ENCODE results near the gene TMEM178A.
"Not testable (repeated sequence)": the region's sequence is repeated elsewhere in the genome, so short reads cannot be mapped to it uniquely, and the experiment has no call there.

TMEM178A gene

DNA sequence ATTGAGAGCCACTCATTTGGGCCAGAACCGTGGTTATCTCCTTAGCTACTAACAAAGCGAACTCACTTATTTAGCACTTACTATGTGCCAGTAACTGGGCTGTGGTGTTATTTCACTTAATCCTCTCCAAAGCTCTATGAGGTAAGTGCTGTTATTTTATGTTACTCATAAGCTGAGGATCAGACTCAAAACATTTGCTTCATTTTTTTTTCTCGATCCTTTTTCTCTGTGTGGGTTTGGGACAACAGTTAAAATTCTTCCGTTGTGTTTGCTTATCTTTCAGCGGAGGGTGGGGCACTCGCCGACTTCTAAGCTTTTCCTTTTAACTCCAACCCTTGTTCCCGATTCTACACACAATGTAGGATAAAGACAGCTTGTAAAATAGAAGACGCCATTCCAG is 52.8 kb downstream of the TMEM178A start:
- no peak for DNase-seq

DNA sequence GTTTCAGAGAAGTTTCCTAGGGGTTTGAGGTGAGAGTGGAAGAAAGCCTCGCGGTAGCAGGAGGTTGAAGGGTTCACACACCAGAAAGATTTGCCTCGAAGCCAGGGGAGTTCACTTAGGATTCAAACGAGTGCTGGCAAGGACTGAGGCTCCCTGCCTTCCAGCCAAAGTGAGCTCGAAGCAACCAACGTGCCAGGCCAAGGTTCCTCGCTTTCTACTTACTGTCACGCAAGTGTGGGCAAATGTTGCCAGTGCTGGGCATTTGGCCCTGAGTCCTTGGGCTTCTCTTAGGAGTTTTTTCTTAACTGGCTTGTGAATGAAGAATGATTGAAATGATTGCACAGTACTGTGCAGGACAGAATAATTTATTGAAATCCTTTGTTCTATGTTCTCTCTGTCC is 53.6 kb downstream of the TMEM178A start:
- DNase-seq, result no peak

DNA sequence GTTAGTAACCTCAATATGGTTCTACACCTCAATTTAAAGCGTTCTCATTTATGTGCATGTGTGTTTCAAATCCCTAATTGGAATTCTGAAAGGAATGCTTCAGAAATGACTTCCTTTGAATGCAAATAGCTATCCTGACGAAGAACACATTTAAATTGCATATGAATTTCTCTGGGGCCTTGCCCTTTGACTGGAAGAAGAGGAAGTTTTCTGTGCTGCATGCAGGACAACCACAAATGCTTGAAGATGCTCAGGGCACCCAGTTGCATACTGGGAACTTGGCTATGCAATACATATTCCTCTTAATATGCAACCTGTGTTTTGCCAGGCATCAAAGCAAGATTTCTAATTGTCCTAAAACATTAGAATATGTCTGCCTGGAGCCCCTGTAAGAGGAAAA is 55.3 kb downstream of the TMEM178A start:
- no peak for DNase-seq

DNA sequence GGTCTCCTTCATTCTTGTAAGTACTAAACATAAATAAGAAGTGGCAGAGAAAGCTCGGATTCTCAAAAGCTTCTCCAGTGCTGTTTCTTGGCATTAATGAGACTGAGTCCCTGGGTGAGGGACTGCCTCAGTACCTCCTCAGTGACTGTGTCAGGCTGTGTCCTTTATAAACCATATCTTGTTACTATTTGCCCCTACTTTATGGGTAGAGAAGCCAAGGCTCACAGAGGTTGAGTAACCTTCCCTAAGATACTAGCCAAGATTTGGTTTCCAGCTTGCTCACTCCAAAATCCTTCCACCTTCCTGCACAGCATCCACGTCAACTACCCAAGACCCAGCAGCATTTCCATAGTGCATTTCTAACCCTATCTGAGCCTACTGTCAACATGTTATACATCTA is 57.8 kb downstream of the TMEM178A start:
- no peak for DNase-seq

DNA sequence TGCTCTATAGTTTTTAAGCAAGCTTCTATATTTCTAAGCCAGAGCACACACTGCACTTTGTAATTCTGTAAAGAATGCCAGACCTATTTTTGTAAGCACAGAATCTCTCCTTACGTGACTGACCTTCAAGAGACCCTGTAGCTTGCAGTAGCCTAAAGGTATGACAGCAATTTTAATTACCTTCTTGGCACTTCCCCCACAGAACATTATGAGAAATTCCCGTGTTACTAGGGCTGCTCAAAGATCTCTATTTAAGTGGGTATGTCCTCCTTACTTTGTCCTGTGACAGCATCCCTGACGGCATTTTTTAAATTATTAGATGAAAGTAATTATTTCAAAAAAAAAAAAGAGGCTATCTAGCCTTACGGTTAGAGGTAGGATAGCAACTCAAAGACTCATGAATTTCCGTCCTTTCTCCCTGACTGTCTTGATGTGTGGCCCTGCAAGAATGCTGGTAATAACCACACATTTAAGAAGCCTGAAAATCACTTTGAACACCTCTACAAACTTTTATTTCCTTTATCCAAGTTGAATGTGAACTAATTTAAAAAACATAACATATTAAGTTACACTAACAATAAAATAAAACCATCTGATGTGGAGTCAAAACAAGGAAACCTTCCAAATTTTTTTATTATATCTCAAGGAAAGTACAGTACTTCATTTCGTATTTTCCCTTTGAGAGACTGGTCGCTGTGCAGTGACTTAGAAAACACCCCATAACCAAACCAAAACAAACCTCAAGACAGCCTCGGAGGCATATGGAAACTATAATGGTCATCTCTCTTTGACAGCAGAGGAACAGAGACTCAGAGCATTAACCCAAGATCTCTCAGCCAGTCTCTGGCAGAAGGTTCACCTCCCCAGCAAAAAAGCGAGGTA is 58.5 kb downstream of the TMEM178A start:
- DNase-seq, result no peak

DNA sequence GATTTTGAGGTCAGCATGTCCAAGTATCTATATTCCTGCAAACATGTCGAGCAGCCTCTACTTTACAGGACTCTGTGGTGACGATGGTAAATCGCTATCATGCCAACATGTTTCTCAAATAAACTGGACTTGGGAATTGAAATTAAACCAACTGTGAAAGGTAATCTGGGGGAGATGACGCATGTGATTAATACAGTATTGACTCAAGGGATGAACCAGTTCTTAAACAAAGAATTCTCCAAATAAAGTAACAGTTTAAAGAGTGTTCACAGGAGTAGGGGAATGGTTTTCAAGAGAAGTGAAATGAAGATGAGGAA is 59.1 kb downstream of the TMEM178A start:
- no peak for DNase-seq

DNA sequence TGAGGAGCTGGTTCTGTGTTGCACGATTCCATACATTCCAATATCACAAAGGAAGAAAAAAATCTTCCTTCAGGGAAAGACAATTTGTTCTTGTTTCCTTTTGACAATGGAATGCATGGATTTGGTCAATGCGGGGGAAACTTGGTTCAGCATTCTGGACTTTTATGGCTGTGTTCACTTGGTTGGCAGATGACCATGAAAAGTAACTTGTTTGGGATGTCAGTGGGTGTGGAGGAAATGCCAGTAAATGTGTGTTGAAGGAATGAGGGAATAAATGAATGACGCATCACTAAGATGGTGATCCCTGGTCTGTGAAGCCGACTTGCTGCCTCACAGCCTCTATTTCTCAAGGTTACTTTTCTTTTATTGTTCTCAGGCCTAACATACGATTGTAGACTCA is 59.7 kb downstream of the TMEM178A start:
- no peak for DNase-seq

DNA sequence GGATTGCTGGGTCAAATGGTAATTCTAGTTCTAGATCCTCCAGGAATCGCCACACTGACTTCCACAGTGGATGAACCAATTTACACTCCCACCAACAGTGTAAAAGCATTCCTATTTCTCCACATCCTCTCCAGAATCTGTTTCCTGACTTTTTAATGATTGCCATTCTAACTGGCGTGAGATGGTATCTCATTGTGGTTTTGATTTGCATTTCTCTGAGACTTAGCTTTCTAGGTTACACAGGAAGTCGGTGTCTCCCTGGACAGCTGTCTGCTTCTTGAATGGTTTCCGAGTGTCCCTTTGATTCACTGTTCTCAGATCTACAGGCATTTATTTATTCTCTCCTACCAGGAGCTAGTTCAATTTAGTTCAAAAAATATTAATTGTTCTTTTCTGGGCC is 62.4 kb downstream of the TMEM178A start:
- not testable (repeated sequence) for DNase-seq

DNA sequence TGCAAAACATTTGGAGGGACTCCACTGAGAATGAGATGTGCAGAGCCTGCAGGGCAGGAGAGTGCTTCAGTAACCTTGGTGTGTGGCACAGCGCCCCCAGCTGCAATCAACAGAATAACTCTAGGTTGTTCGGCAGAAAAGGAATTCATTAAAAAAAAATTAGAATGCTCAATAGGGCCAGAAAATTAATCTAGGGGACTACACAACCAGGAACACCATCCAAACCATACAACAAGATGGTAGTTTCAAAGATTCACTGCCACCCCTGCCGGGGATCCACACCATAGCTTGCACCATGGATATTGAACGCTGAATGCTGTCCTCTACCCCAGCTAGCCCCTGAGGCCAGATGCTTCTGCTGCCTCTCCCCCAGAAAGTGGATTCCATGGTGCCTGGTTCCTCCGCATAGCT is 63.2 kb downstream of the TMEM178A start:
- DNase-seq, result peak; percentile 4

DNA sequence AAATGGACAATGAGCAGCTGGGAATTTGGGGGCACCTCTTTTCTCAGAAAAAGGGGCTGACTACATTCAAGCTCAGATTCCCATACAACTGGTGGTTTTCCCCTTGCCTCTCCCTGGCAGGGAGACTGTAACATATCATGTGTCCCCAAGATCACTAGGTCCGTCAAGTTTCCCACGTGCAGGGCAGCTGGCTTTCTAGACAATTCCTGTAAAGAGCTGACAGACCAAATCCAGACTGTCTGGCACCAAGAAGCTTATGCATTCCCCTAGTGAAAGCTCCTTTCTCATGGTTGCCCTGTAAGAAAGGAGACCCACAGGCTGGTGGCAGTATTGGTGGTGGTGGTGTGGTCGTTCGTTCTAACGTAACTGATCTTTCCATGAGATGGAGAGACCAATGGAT is 64.6 kb downstream of the TMEM178A start:
- no peak for DNase-seq

DNA sequence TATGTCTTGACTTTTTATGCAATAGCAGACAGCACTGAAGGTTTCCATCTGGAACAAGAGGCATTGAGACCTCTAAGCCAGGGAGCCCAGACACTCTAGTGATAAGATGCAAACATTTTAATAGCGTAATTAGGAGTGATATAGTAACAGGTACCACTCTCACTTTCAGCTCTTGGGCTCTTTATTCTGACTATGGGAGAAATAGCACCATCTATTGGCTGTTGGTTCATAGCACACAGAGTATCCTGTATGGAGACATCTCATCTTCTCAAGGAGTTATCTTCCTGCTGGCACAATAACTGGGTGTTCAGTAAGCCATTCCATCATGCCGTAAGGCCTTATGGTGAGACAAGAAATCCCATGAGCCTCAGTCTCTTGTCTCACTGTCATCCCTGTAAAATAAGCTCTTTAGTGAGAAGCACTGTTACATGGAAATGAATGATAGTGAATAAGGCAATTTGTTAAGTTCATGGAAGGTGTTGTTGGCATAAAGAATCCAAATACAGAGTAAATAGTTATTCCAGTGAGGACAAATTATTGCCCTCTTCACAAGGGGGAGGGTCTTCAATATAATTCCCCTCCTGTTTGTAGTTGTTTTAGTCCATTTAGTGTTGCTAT is 65.1 kb downstream of the TMEM178A start:
- DNase-seq, result peak; percentile 4

DNA sequence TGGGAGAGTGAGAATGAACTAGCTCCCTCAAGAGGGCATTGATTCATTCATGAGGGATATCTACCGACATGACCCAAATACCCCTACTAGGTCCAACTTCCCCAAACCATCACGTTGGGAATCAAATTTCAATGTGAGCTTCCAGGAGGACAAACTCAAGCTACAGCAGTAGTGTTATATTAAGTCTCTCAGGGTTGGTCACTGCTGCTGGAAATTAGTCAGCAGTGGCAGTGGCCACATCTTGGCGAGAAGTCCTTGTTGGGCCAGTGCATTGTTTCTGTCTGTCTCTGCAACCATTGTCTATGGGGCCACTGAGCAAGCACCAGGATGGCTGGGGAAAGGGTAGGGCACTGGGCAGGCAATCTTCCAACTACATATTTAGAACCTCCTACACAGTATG is 65.8 kb downstream of the TMEM178A start:
- no peak for DNase-seq

DNA sequence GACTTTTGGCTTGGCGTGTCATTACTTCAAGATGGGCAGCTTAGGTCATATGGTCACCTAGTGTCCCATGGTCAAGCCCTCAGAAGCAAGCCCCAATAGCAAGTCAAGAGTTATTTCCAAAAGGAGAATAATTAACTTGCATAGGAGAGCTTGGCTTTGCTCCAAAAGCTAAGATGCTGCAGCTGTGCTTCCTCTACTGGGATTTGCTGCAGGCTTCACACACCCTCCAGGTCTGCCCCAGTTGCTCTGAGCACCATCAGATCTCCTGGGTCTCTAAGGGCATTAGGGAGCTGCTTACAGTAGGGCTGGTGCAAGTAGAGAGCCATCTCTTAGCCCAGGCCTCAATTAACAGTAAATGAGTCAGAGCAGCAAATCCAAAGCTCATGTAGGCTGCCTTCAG is 66.8 kb downstream of the TMEM178A start:
- no peak for DNase-seq

DNA sequence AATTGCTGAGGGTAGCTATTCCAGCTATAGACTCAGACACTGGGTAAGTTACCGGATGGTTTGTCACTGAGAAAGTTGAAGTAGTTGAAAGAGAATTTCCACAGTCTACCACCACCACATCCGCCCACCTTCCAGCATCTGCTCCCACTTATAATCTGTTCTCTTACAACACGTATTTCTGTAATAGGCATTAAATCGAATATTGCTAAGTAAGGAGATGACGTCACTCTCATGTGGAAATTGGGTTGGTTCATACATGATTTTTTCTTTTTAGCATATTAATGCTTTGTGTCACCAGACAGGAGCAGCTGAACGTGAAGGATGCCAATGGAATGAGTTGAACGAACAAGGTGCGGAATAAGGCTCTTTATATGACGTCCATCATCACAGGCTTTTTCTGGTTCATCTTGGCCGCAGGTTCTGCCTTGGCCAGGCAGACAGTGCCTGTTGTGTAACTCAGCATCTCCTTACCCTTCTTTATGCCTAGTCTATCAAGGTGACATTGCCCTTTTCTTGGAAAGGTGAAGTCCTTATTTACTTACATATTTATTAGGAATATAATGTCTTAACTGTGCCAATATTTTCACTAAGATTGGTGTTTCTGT is 67.5 kb downstream of the TMEM178A start:
- DNase-seq, result no peak

DNA sequence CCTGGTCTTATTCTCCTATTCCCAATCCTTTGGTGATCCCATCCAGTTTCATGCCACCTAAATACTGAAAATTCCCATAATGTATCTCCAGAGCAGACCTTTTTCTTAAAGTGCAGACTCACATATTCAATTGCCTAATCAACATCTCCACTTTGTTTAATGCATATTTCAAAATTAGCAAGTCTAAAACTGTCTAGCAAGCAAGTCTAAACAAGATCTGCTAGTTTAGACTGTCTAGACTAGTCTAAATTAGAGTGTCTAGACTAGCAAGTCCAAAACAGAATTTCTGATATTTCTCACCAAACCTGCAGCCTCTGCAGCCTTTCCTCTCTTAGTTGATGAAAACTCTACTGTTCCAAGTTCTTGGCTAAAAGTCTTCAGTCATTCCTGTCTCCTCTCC is 68.7 kb downstream of the TMEM178A start:
- DNase-seq, result no peak

DNA sequence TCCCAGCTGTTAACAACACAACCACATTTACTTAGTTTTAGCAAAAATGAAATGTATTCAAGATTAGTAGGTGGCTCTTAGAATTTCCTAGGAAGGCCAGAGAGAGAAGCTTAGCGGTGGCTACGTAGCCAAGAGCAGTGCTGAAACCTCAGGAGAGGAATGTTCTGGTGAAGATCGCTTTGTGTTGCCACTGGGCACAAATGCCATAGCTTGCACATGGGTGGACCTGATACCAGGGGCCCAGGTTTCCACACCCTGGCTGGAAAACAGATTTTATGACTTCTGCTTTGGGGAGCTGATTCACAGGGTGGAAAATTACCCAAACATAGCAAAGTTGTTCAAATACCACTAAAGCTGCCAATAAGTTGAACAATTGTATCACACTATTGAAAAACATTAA is 69.9 kb downstream of the TMEM178A start:
- no peak for DNase-seq

DNA sequence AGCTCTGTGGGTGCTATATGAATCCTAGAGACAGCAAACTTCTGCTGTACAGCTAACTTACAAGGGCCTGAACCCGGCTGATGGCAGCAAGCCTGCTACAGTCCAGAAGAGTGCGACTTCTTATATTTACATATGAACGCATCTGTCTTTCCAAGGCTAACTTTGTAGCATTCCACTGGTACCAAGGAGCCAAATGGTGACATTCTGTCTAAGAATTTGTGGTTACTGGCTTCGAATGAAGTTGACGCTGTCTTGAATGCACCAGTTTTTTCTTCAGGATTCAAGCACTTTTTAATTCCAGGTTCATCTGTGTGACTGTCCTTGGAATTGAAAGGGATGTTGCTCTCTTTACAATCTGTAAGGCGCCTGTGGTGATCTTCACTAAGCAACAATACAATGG is 70.9 kb downstream of the TMEM178A start:
- no peak for DNase-seq

DNA sequence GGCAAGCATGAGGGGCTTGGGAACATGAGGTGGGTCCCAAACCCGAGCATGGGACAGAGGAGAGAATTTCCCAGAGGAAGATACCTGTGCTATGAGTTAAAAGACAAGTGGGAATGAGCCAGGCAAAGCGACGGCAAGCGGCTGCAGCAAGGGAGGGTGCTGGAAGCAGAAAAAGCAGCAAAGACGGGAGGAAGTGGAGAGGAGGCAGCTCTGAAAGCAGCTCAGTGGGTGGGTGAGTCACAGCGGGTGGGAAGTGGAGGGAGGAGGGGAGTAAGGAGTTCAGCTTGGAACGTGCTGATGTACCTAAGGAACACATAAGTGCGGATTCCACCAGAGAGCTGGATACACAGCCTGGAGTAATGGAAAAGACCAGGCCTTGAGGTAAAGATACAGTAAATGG is 71.9 kb downstream of the TMEM178A start:
- DNase-seq, result no peak

DNA sequence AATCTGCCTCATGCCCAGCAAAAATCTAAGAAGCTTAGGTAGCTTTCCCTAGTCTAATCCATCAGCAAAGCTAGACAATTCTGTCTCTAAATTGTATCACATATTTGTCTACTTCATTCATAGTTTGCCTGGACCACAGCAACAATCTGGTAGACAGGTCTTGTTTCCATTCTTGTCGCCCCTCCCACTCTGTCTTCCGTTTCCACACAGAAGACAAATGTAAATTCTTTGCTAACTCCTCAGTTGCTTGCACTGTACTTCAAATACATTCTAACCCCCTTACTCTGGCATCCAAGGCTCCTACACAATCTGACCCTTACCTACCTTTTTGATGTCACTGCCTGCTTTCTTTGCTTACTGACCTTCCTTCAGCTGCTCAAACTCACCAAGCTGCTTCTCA is 73.2 kb downstream of the TMEM178A start:
- no peak for DNase-seq

DNA sequence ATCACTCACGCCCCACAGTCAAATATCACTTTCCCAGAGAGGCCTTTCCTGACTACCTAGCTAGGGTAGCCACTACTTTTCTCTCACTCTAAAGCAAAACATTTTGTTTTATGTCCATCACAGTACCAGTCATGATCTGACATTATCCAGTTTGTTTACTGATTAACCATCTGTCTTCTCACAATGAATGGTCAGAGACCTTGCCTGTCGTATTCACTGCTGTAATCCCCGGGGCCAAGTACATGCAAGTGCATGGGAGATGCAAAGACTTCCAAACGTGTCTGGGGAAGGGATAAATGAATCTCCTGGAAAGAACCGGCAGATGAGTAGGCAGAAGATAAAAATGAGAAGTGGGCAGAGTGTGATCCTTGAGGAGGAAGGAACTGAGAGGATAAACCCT is 73.7 kb downstream of the TMEM178A start:
- no peak for DNase-seq

DNA sequence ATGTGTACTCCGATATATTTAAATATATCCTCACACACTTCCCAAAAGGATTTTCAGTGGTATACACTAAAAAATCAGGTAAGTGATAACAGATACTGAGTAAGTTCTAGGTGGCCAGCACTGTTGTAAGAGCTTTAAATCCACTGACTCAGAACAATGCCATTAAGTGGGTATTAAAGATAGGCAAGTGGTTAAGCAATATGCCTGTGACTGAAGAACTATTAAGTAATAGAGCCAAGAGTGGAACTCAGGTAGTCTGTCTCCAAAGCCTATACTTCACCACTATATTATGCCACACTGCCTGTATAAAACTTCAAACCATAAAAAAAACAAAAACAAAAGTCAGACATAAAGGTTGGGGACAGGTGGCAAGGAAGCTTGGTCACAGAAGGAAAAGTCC is 76.2 kb downstream of the TMEM178A start:
- no peak for DNase-seq

DNA sequence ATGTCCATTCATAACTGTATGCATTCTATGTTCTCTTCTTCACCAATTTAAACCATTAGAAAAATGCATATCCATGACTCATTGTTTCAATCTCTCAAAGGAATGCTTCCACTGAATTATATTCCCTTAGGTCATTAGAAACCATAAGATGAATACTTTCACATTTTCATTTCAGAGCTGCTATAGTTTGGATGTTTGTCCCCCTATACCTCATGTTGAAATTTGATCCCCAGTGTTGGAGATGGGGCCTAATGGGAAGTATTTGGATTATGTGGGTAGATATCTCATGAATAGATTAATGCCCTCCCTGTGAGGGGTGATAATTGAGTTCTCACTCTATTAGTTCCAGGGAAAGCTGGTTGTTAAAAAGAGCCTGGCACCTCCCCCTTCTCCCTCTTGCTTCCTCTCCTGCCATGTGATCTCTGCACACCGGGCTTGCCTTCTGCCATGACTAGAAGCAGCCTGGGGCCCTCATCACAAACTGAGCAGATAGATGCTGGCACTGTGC is 77.6 kb downstream of the TMEM178A start:
- no peak for DNase-seq

DNA sequence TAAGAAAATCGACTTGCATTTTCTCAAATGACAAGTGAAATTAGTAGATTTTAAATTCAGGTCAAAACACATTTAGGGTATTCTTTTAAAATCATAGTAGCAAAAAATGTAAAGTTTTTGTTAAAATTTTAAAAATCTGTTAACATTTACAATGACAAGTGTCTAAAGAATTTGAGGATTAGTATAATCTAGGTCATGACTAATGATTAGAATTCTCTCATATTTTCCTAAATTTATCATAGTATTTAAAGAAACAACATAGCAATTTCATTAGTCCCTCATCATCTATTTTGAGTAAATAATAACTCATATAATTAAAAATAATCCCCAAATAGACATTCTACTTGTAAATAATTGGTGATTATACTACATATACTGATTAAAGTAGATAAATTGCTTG is 89.7 kb downstream of the TMEM178A start:
- DNase-seq, result no peak

DNA sequence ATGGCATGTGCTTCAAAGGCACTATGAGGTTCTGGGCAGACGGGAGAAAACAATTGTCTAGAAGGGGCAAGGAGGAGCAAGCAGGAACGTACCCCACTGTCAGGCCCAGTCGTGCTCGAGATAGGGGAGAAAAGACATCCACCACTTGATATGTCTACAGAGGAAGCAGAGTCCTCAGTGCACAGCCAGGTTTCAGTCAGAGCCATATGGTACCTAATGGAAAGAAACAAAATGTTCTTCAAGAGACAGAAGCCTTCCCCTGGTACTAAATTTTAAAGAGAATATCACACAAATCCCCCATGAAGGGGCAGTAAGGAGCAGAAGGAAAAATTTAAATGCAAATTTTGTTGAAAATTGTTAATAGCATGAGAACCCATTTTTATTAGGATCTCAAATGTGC is 91.4 kb downstream of the TMEM178A start:
- no peak for DNase-seq

All from NCI-H1092 treated with DMSO at 0.1 percent for 48 hours (cell line).